Lung (tissue), 12 donors: ENCODE measurements around the gene NACC2. TPM values are rescaled to one million over a fixed set of nuclear protein-coding genes. Genes with fewer than 3 reads are reported as not detected.

Experiments used
- ATAC-seq: fragments of 200-7000 bp; cut with Tn5 transposase; one replicate; pipeline ENCODE4 v1.9.1; 2020; ENCODE audit warnings: moderate number of reproducible peaks; ENCODE audit not compliant: insufficient read depth, low FRiP score
- DNase-seq, 3 donors: peaks; one replicate each; pipeline ENCODE4 v3.0.0-alpha.2; 2013 to 2017
- H3K27ac ChIP-seq, 2 donors: one replicate each; pipeline ENCODE4 v1.5.1; 2013; ENCODE audit warnings: mild to moderate bottlenecking in 2 of 2, moderate library complexity in 2 of 2, control low read depth in 1 of 2, inconsistent platforms in 1 of 2, low read depth in 1 of 2, low read length in 1 of 2
- H3K27me3 ChIP-seq, 3 donors: one replicate each; pipeline ENCODE4 v1.5.1; 2013; ENCODE audit warnings: low read length in 2 of 3; ENCODE audit not compliant: control insufficient read depth in 3 of 3, insufficient read depth in 3 of 3
- H3K36me3 ChIP-seq, 4 donors: one replicate each; pipeline ENCODE4 v1.5.1; 2013; ENCODE audit warnings: low read length in 4 of 4, mild to moderate bottlenecking in 1 of 4, moderate library complexity in 1 of 4; ENCODE audit not compliant: control insufficient read depth in 4 of 4, insufficient read depth in 4 of 4
- H3K4me1 ChIP-seq, 5 donors: one replicate each; pipeline ENCODE4 v1.5.1; 2013; ENCODE audit warnings: low read length in 5 of 5, mild to moderate bottlenecking in 2 of 5, moderate library complexity in 1 of 5; ENCODE audit not compliant: control insufficient read depth in 5 of 5, insufficient read depth in 5 of 5
- H3K4me3 ChIP-seq: one replicate; pipeline ENCODE4 v1.5.1; 2013; ENCODE audit warnings: mild to moderate bottlenecking, control low read depth, moderate library complexity
- H3K9ac ChIP-seq, 2 donors: one replicate each; pipeline ENCODE4 v1.5.1; 2013; ENCODE audit warnings: low read length in 2 of 2, control low read depth in 1 of 2; ENCODE audit not compliant: insufficient read depth in 1 of 2
- H3K9me3 ChIP-seq, 4 donors: one replicate each; pipeline ENCODE4 v1.5.1; 2013; ENCODE audit warnings: low read length in 3 of 4, mild to moderate bottlenecking in 1 of 4, moderate library complexity in 1 of 4; ENCODE audit not compliant: control insufficient read depth in 4 of 4, insufficient read depth in 3 of 4
- CTCF ChIP-seq: IDR thresholded peaks from 2 replicates; pipeline ENCODE4 v1.5.1; 2012; ENCODE audit warnings: mild to moderate bottlenecking; ENCODE audit errors: control extremely low read depth, extremely low read depth
- whole genome bisulfite sequencing, 2 donors: extraction: QIAGEN DNeasy Blood & Tissue Kit; methylation state at CpG; one replicate each; pipeline ENCODE4 v1.1.7; 2013; 5-methylcytosine and 5-hydroxymethylcytosine counted together
- polyA plus RNA-seq, 2 donors: library from polyadenylated mRNA; stranded (reverse); fragments of 200-250 nt; gene quantifications; one replicate each; pipeline ENCODE4 v1.2.1, GENCODE V29; 2013
- total RNA-seq, 2 donors: library from RNA; depleted of rRNA in 1 of 2; stranded (reverse); fragments of >200 nt in 1 of 2; gene quantifications; one replicate each; pipeline ENCODE4 v1.2.1, GENCODE V29; 2014 to 2021
- donor health status: control.
- donor health status: control.
- donor health status: Bipolar disorder and iron deficiency.
- donor health status: healthy.
- donor health status: DM: yes; HTN: yes; CAD: no.

Gene NACC2
- total and polyA plus RNA-seq, 4 donors: 5.9 to 32.7 (median 10.5) TPM

- WGBS, 2 donors: 87 to 91% methylated on average over 8 of the region's 8 CpGs
- H3K27me3 ChIP-seq: no peaks in the 10 kb centered on the region
- ATAC-seq (no peak), DNase-seq (no peak)
- H3K27ac ChIP-seq: no peak overlapping the region
- no peak overlapping the region for H3K9ac ChIP-seq
- H3K4me1 ChIP-seq: peaks cover 0 to 14% (median 8%) of the 10 kb centered on the region in 5 donors
- no peak overlapping the region for H3K4me3 ChIP-seq
- H3K9me3 ChIP-seq: no peaks in the 10 kb centered on the region
- peaks cover 0 to 3% (median 0%) of the 10 kb centered on the region in 4 donors for H3K36me3 ChIP-seq
- no peak for TF ChIP-seq CTCF
Measured at GRCh38 chr9:135963338-135963737, 131.8 kb downstream of the NACC2 start.

- Histone ChIP-seq H3K9me3 (no peaks in the 10 kb centered on the region), H3K27ac (no peak overlapping the region), H3K4me1 (peaks cover 0 to 14% (median 7%) of the 10 kb centered on the region in 5 donors), H3K36me3 (peaks cover 0 to 3% (median 0%) of the 10 kb centered on the region in 4 donors), H3K9ac (no peak overlapping the region), H3K4me3 (no peak overlapping the region), H3K27me3 (no peaks in the 10 kb centered on the region)
- TF ChIP-seq CTCF: no peak
- no peak for DNase-seq
- no peak for ATAC-seq
- WGBS, 2 donors: 33 to 58% methylated on average over 11 of the region's 11 CpGs
Measured at GRCh38 chr9:135962696-135963307, 132.3 kb downstream of the NACC2 start.

- WGBS, 2 donors: 38 to 40% methylated on average over 15 of the region's 15 CpGs
- TF ChIP-seq CTCF: no peak
- ATAC-seq (no peak), DNase-seq (no peak)
- Histone ChIP-seq H3K4me1 (peaks cover 0 to 14% (median 5%) of the 10 kb centered on the region in 5 donors), H3K36me3 (peaks cover 0 to 3% (median 0%) of the 10 kb centered on the region in 4 donors), H3K9me3 (no peaks in the 10 kb centered on the region), H3K9ac (no peak overlapping the region), H3K4me3 (no peak overlapping the region), H3K27ac (no peak overlapping the region), H3K27me3 (no peaks in the 10 kb centered on the region)
Measured at GRCh38 chr9:135961811-135962695, 133.0 kb downstream of the NACC2 start.
